HUES48 (cell line): ENCODE data around the gene PHYH.
"Not testable (repeated sequence)": the region's sequence is repeated elsewhere in the genome, so short reads cannot be mapped to it uniquely, and the experiment has no call there.

Experiments used
- H3K27ac ChIP-seq: one replicate; pipeline ENCODE4 v1.7.0; 2013; ENCODE audit warnings: low read depth, low read length, inconsistent platforms
- H3K27me3 ChIP-seq: 2 replicates; pipeline ENCODE4 v1.6.1; 2013; ENCODE audit warnings: mild to moderate bottlenecking, low read length; ENCODE audit not compliant: control insufficient read depth, insufficient read depth
- H3K36me3 ChIP-seq: 2 replicates; pipeline ENCODE4 v1.6.1; 2013; ENCODE audit warnings: low read length; ENCODE audit not compliant: control insufficient read depth, insufficient read depth
- H3K4me1 ChIP-seq: 2 replicates; pipeline ENCODE4 v1.6.1; 2013; ENCODE audit warnings: mild to moderate bottlenecking, low read length; ENCODE audit not compliant: control insufficient read depth, insufficient read depth
- H3K4me3 ChIP-seq: 2 replicates; pipeline ENCODE4 v1.5.1; 2013; ENCODE audit warnings: mild to moderate bottlenecking, low read depth, low read length
- H3K9ac ChIP-seq: 2 replicates; pipeline ENCODE4 v1.6.1; 2013; ENCODE audit warnings: mild to moderate bottlenecking, low read depth, low read length, moderate library complexity
- H3K9me3 ChIP-seq: 2 replicates; pipeline ENCODE4 v1.6.1; 2013; ENCODE audit warnings: low read length; ENCODE audit not compliant: control insufficient read depth, insufficient read depth

Gene PHYH

DNA sequence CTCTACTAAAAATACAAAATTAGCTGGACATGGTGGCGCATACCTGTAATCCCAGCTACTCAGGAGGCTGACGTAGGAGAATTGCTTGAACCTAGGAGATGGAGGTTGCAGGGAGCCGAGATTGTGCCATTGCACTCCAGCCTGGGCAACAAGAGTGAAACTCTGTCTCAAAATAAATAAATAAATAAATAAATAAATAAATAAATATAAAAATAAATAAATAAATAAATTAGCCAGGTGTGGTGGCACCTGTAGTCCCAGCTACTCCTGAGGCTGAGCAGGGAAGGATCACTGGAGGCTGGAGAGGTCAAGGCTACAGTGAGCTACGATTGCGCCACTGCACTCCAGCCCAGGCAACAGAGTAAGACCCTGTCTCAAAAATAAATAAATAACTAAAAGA, 57.6 kb downstream of the PHYH start:
- not testable (repeated sequence) for H3K9ac ChIP-seq, H3K27me3 ChIP-seq, H3K4me3 ChIP-seq, H3K4me1 ChIP-seq, H3K9me3 ChIP-seq, H3K36me3 ChIP-seq, H3K27ac ChIP-seq

DNA sequence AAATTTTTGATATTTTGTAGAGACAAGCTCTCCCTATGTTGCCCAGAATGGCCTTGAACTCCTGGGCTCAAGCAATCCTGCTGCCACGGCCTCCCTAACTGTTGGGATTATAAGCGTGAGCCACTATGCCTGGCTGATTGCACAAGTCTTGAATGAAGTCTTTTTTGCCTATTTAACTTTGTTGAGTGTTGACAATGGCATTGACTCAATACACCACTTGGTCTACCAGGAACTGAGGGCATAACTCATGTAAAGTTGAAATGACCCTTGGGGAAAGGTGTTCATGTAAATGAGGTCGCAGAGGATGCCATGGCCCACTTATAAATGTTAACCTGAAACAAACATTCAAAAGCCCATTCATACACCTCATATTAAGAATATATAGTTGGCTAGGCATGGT, 58.3 kb downstream of the PHYH start:
- no peak overlapping the region for H3K4me3 ChIP-seq
- no peaks in the 10 kb centered on the region for H3K36me3 ChIP-seq
- no peaks in the 10 kb centered on the region for H3K9me3 ChIP-seq
- H3K27ac ChIP-seq = no peak overlapping the region
- H3K27me3 ChIP-seq = no peaks in the 10 kb centered on the region
- no peak overlapping the region for H3K9ac ChIP-seq
- H3K4me1 ChIP-seq = no peaks in the 10 kb centered on the region

DNA sequence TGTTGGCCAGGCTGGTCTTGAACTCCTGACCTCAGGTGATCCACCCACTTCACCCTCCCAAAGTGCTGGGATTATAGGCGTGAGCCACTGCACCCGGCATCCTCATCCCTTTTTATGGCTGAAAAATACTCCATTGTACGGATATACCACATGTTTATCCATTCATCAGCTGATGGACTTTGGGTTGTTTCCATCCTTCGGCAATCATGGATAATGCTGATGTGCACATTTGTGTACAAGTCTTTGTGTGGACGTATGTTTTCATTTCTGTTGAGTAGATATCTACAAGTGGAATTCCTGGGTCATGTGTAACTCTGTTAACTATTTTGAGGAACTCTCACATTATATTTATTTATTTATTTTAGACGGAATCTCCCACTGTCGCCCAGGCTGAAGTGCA, 59.9 kb downstream of the PHYH start:
- Histone ChIP-seq H3K9me3 (no peaks in the 10 kb centered on the region), H3K27me3 (no peaks in the 10 kb centered on the region), H3K27ac (no peak overlapping the region), H3K4me1 (no peaks in the 10 kb centered on the region), H3K9ac (no peak overlapping the region), H3K4me3 (no peak overlapping the region), H3K36me3 (no peaks in the 10 kb centered on the region)

DNA sequence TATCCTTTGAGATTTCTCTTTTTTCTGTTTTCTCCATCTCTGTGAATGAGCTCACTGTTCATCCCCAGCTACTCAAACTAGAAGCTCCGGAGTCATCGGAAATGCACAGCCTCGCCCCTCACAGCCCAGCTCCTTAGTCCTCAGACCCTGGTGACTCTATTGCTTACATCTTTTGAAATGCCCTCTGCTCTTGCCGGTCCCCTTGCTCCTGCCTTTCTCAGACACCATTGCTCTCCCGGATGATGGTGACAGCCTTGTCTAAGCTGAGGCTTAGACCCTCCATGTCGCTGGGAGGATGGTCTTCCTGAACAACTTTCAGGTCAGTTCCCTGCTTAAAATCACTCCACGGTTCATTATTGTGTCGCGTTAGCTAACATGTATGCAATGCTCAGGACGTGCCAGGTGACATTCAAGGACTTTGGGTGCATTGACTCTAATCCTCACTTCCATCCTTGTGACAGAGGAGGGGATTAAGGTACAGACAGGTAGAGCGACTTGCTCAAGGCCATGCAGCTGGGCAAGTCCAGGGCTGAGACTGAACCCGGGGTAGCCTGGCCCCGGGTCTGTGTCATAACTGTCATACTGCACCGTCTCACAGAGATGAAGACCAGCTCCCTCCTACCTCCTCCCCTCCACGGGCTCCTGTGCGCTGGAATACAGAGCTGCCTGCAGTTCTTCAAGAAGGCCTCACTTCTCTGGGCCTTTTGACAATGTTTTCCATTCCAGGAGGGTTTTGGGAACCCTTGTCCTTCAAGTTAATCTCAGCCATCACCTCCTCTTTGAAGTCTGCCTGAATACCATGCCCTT, 61.4 kb downstream of the PHYH start:
- H3K27ac ChIP-seq = no peak overlapping the region
- H3K9ac ChIP-seq = no peak overlapping the region
- H3K9me3 ChIP-seq = no peaks in the 10 kb centered on the region
- H3K27me3 ChIP-seq = no peaks in the 10 kb centered on the region
- H3K36me3 ChIP-seq = no peaks in the 10 kb centered on the region
- H3K4me1 ChIP-seq = peaks cover 11% of the 10 kb centered on the region
- H3K4me3 ChIP-seq = no peak overlapping the region

DNA sequence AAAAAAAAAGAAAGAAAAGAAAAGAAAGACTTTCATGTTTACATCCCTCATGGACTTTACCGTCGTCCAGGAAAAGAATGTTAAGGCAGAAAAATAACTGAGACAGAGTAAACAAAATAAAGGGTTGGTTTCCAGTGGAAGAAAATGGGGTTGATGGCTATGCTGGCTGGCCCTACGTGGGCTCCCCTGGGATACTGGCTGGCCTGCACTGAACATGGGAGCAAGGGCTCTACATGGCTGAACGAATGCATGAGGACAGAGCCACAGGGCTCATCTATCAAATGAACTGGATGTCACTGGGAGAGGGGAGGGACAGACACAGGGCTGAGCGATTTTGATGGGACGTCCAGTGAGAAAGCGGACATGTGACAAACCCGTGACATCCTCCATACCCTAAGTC, 63.2 kb downstream of the PHYH start:
- no peak overlapping the region for H3K9ac ChIP-seq
- H3K9me3 ChIP-seq = no peaks in the 10 kb centered on the region
- no peaks in the 10 kb centered on the region for H3K36me3 ChIP-seq
- no peaks in the 10 kb centered on the region for H3K27me3 ChIP-seq
- no peak overlapping the region for H3K4me3 ChIP-seq
- peaks cover 17% of the 10 kb centered on the region for H3K4me1 ChIP-seq
- H3K27ac ChIP-seq = no peak overlapping the region

DNA sequence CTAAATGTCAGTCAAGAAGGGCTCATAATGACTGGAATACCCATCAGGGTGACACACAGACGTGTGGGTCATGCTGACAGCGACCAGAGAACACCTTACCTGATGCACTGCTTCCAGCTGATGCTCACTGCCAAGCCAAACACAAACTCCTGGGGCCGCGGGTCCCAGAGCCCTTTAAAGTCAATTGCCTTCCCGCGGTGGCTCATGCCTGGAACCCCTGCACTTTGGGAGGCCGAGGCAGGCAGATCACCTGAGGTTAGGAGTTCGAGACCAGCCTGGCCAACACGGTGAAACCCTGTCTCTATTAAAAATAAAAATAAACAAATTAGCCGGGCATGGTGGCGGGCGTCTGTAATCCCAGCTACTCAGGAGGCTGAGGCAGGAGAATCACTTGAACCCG, 65.1 kb downstream of the PHYH start:
- not testable (repeated sequence) for H3K27ac ChIP-seq, H3K9me3 ChIP-seq, H3K4me3 ChIP-seq, H3K36me3 ChIP-seq, H3K27me3 ChIP-seq, H3K9ac ChIP-seq
- H3K4me1 ChIP-seq = peaks cover 17% of the 10 kb centered on the region

DNA sequence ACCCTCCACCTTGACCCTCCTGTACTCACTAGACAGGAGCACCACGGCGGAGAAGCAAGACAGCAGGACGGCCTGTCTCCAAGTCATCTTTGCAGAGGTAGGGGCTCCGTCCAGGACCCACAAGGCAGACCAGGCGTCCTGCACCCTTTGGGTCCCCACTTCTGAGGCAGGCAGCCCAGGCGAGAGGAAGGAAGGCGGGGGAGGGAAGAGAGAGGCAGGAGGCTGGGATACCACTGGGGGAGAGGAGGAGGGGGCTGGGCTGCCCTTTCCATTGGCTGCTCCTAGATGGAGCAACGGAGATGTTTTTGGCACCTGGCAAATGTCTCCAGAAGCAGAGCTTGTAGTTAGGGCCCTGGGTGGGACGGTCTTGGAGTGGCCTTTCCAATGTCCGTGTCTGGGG, 65.7 kb downstream of the PHYH start, which contains the start of gene UCMA:
UCMA (minus strand) TSS at position 203 of the 400 bp plus-strand sequence; CDS start at position 87, 116 bp downstream.
- H3K36me3 ChIP-seq = no peaks in the 10 kb centered on the region
- H3K4me1 ChIP-seq = peaks cover 17% of the 10 kb centered on the region
- no peak within 1 kb of the TSS for H3K4me3 ChIP-seq
- H3K9ac ChIP-seq = no peak within 1 kb of the TSS
- H3K27ac ChIP-seq = no peak within 1 kb of the TSS
- no peaks in the 10 kb centered on the region for H3K9me3 ChIP-seq
- H3K27me3 ChIP-seq = no peaks in the 10 kb centered on the region

DNA sequence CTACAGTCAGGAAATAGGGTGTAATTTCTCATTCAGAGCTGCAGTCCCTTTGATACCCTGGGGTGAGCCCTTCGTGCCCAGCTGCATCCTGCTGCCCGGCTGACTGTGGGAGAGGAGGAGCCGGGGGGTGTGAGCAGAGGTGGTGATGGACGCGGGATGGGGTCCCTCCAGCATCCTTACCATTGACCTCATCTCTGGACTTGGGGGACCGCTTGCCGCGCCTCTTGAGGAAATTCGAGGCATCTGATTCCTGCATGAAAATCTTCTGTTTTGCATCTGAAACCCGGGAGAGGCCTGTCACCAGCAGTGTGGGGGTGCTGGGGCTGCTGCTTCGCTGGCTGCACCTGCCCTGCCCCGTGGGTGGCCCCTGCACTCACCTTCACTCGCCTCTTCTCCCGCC, 66.5 kb downstream of the PHYH start:
- Histone ChIP-seq H3K9ac (no peak overlapping the region), H3K27ac (no peak overlapping the region), H3K27me3 (no peaks in the 10 kb centered on the region), H3K36me3 (no peaks in the 10 kb centered on the region), H3K9me3 (no peaks in the 10 kb centered on the region), H3K4me1 (peaks cover 17% of the 10 kb centered on the region), H3K4me3 (no peak overlapping the region)

DNA sequence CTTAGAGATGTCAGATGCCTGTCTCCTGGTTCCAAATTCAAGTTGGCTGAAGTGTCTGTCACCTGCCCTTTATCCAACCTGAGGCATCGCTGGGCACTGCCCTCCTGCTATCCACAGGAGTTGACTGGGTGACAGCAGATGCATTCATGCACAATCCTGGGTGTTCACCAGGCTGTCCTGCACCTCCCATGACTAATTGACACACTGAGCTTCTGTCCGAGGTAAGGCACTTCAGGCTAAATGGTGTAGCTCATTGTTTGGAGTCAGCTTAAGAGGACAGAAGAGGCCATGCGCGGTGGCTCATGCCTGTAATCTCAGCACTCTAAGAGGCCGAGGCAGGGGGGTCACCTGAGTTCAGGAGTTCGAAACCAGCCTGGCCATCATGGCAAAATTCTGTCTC, 68.1 kb downstream of the PHYH start:
- Histone ChIP-seq H3K36me3 (no peaks in the 10 kb centered on the region), H3K9ac (no peak overlapping the region), H3K4me1 (peaks cover 17% of the 10 kb centered on the region), H3K9me3 (no peaks in the 10 kb centered on the region), H3K4me3 (no peak overlapping the region), H3K27ac (no peak overlapping the region), H3K27me3 (no peaks in the 10 kb centered on the region)

DNA sequence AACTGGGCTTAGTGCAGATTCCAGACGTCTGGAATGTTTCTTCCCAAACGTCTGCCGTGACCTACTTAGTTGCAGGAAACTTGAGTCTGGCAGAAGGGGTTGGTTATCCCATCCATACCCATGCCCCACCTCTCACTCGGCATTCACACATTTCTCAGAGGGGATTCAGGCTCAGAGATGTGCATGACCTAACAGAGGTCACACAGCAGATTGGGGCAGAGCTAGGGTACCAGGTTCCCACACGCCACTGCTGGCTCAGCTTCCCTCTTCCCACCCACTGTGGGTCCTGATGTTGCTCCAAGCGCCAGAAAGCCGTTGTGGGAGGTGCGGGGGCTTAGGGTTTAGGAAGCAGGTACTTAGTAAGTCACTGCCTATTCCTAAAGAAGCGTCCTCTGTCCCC, 68.7 kb downstream of the PHYH start:
- no peak overlapping the region for H3K9ac ChIP-seq
- H3K27me3 ChIP-seq = no peaks in the 10 kb centered on the region
- no peaks in the 10 kb centered on the region for H3K36me3 ChIP-seq
- H3K4me3 ChIP-seq = no peak overlapping the region
- H3K9me3 ChIP-seq = no peaks in the 10 kb centered on the region
- H3K27ac ChIP-seq = no peak overlapping the region
- peaks cover 17% of the 10 kb centered on the region for H3K4me1 ChIP-seq
